CD4-positive, alpha-beta memory T cell (primary cell): ENCODE results near the gene AKAP7. TPM values are rescaled to one million over a fixed set of nuclear protein-coding genes. Genes with fewer than 3 reads are reported as not detected.
A peak's percentile ranks its signal among the peaks of the same experiment; 100 is the strongest.
"Not testable (repeated sequence)": the region's sequence is repeated elsewhere in the genome, so short reads cannot be mapped to it uniquely, and the experiment has no call there.

Experiments used
- CTCF ChIA-PET: fragments of 350-600 bp; sonication (Branson Sonifier 250); formaldehyde crosslinking; loops from one replicate; lab custom pipeline; 2021; ENCODE audit warnings: inconsistent platforms; ENCODE audit not compliant: partially characterized antibody; lab: Charles Lee
- POLR2A ChIA-PET: fragments of 350-600 bp; sonication (Branson Sonifier 250); formaldehyde crosslinking; loops from one replicate; lab custom pipeline; 2021; ENCODE audit not compliant: partially characterized antibody; lab: Charles Lee
- DNase-seq, 5 donors: peaks; one replicate each; pipeline versions ENCODE4 v3.0.0 to v3.0.0-alpha.2; 2020 to 2022; ENCODE audit warnings: mixed read lengths in 1 of 5
- H3K27ac ChIP-seq: one replicate; pipeline ENCODE4 v1.7.0; 2013; ENCODE audit warnings: low read depth, low read length
- H3K27me3 ChIP-seq: 2 replicates; pipeline ENCODE4 v1.7.0; 2013; ENCODE audit warnings: mild to moderate bottlenecking, low read length, moderate library complexity; ENCODE audit not compliant: insufficient read depth
- H3K36me3 ChIP-seq: 2 replicates; pipeline ENCODE4 v1.7.0; 2013; ENCODE audit warnings: mild to moderate bottlenecking, low read length, moderate library complexity; ENCODE audit not compliant: insufficient read depth
- H3K4me1 ChIP-seq: 2 replicates; pipeline ENCODE4 v1.7.0; 2013; ENCODE audit warnings: mild to moderate bottlenecking, low read length, moderate library complexity; ENCODE audit not compliant: insufficient read depth
- H3K4me3 ChIP-seq, 2 donors: one replicate each; pipeline ENCODE4 v1.7.0; 2013; ENCODE audit warnings: low read length in 2 of 2, mild to moderate bottlenecking in 1 of 2
- H3K9me3 ChIP-seq, 2 donors: one replicate each; pipeline ENCODE4 v1.7.0; 2013; ENCODE audit warnings: low read length in 2 of 2, control low read depth in 1 of 2; ENCODE audit not compliant: control insufficient read depth in 1 of 2
- H3K27ac Mint-ChIP-seq, 7 donors: one replicate each; pipeline ENCODE4 v1.8.0; 2020 to 2021; ENCODE audit warnings: mixed read lengths in 7 of 7, mild to moderate bottlenecking in 6 of 7, inconsistent platforms in 3 of 7, moderate library complexity in 3 of 7
- H3K27me3 Mint-ChIP-seq, 2 donors: one replicate each; pipeline ENCODE4 v1.8.0; 2020 to 2021; ENCODE audit warnings: mixed read lengths in 2 of 2
- H3K36me3 Mint-ChIP-seq, 2 donors: one replicate each; pipeline ENCODE4 v1.8.0; 2020 to 2021; ENCODE audit warnings: mixed read lengths in 2 of 2, inconsistent platforms in 1 of 2, mild to moderate bottlenecking in 1 of 2
- H3K4me1 Mint-ChIP-seq, 4 donors: one replicate each; pipeline ENCODE4 v1.8.0; 2020 to 2021; ENCODE audit warnings: mixed read lengths in 4 of 4, mild to moderate bottlenecking in 1 of 4
- H3K4me3 Mint-ChIP-seq, 8 donors: one replicate each; pipeline ENCODE4 v1.8.0; 2020 to 2021; ENCODE audit warnings: mixed read lengths in 8 of 8, mild to moderate bottlenecking in 7 of 8, moderate library complexity in 6 of 8, inconsistent platforms in 3 of 8
- H3K9me3 Mint-ChIP-seq, 8 donors: one replicate each; pipeline ENCODE4 v1.8.0; 2020 to 2021; ENCODE audit warnings: mixed read lengths in 8 of 8, mild to moderate bottlenecking in 5 of 8, inconsistent platforms in 3 of 8, moderate library complexity in 1 of 8
- intact Hi-C: fragments of 100-400 bp; cut with micrococcal nuclease; formaldehyde crosslinking; loops from one replicate; pipeline ENCODE4 v1.15.1; 2023
- polyA plus RNA-seq, 2 donors: library from polyadenylated mRNA; unstranded; fragments of 300-500 nt; fragmentation: Illumina TruSeq; gene quantifications; one replicate each; pipeline ENCODE4 v1.2.3, GENCODE V29; 2021
- total RNA-seq, 2 experiments: library from RNA; stranded (reverse); gene quantifications; one replicate each; pipeline ENCODE4 v1.2.3, GENCODE V29; 2021

Gene AKAP7
- total and polyA plus RNA-seq, 4 experiments from 2014 or later, result 14.5 to 19.0 (median 15.8) TPM

- POLR2A ChIA-PET, result no interaction called here
- H3K4me3 Mint-ChIP-seq, result no peak overlapping the region
- Histone ChIP-seq H3K36me3 (no peaks in the 10 kb centered on the region), H3K9me3 (no peaks in the 10 kb centered on the region), H3K4me1 (no peaks in the 10 kb centered on the region), H3K27me3 (no peaks in the 10 kb centered on the region), H3K27ac (no peak overlapping the region), H3K4me3 (no peak overlapping the region)
- H3K4me1 Mint-ChIP-seq, result no peaks in the 10 kb centered on the region
- CTCF ChIA-PET, result no interaction called here
- peaks cover 0 to 25% (median 12%) of the 10 kb centered on the region in 8 donors for H3K9me3 Mint-ChIP-seq
- H3K27me3 Mint-ChIP-seq, result no peaks in the 10 kb centered on the region
- DNase-seq, result no peak
- H3K36me3 Mint-ChIP-seq, result peaks cover 7 to 25% of the 10 kb centered on the region in 2 donors
- intact Hi-C loops, result no loop called here
- H3K27ac Mint-ChIP-seq, result peak overlapping the region in 1 of 7 donors; percentile 43
Measured at GRCh38 chr6:131316654-131317053, 181.4 kb downstream of the AKAP7 start.

- Mint-ChIP-seq H3K4me1 (no peaks in the 10 kb centered on the region), H3K36me3 (peaks cover 7 to 25% of the 10 kb centered on the region in 2 donors), H3K4me3 (no peak overlapping the region), H3K9me3 (peaks cover 0 to 25% (median 12%) of the 10 kb centered on the region in 8 donors), H3K27me3 (no peaks in the 10 kb centered on the region), H3K27ac (no peak overlapping the region)
- no peaks in the 10 kb centered on the region for H3K4me1 ChIP-seq
- intact Hi-C loops, result no loop called here
- DNase-seq, result no peak
- no peak overlapping the region for H3K4me3 ChIP-seq
- ChIA-PET CTCF (no interaction called here), POLR2A (no interaction called here)
- no peaks in the 10 kb centered on the region for H3K27me3 ChIP-seq
- H3K36me3 ChIP-seq, result no peaks in the 10 kb centered on the region
- no peaks in the 10 kb centered on the region for H3K9me3 ChIP-seq
- H3K27ac ChIP-seq, result no peak overlapping the region
Measured at GRCh38 chr6:131317516-131317915, 182.2 kb downstream of the AKAP7 start.

GRCh38 chr6:131321589-131321988, 186.3 kb downstream of the AKAP7 start:
- Mint-ChIP-seq H3K9me3 (peaks cover 0 to 5% (median 4%) of the 10 kb centered on the region in 8 donors), H3K4me1 (no peaks in the 10 kb centered on the region), H3K27ac (no peak overlapping the region), H3K4me3 (no peak overlapping the region), H3K27me3 (no peaks in the 10 kb centered on the region), H3K36me3 (peaks cover 2 to 13% of the 10 kb centered on the region in 2 donors)
- Histone ChIP-seq H3K4me1 (no peaks in the 10 kb centered on the region), H3K27me3 (no peaks in the 10 kb centered on the region), H3K4me3 (no peak overlapping the region), H3K27ac (no peak overlapping the region), H3K36me3 (no peaks in the 10 kb centered on the region), H3K9me3 (no peaks in the 10 kb centered on the region)
- intact Hi-C loops, result no loop called here
- ChIA-PET POLR2A (interaction anchor here (1.4 kb wide), 1 partner anchor 40 kb away, joined by 3 read pairs; no protein-coding TSS in a partner anchor), CTCF (interaction anchor here (1.1 to 1.7 kb wide), 3 partner anchors 10 to 198 kb away, joined by 3 to 4 read pairs (median 4); no protein-coding TSS in a partner anchor)
- DNase-seq, result no peak

GRCh38 chr6:131322125-131322524, 186.9 kb downstream of the AKAP7 start:
- DNase-seq, result no peak
- ChIA-PET CTCF (interaction anchor here (1.0 to 1.7 kb wide), 4 partner anchors 10 to 197 kb away, joined by 3 to 4 read pairs (median 4); no protein-coding TSS in a partner anchor), POLR2A (interaction anchor here (1.4 kb wide), 1 partner anchor 40 kb away, joined by 3 read pairs; no protein-coding TSS in a partner anchor)
- no peaks in the 10 kb centered on the region for H3K4me1 Mint-ChIP-seq
- intact Hi-C loops, result no loop called here
- no peak overlapping the region for H3K27ac ChIP-seq
- no peaks in the 10 kb centered on the region for H3K4me1 ChIP-seq
- no peaks in the 10 kb centered on the region for H3K36me3 ChIP-seq
- no peaks in the 10 kb centered on the region for H3K27me3 ChIP-seq
- H3K4me3 Mint-ChIP-seq, result no peak overlapping the region
- peaks cover 0 to 2% (median 0%) of the 10 kb centered on the region in 8 donors for H3K9me3 Mint-ChIP-seq
- peaks cover 0 to 9% of the 10 kb centered on the region in 2 donors for H3K36me3 Mint-ChIP-seq
- H3K27ac Mint-ChIP-seq, result no peak overlapping the region
- H3K9me3 ChIP-seq, result no peaks in the 10 kb centered on the region
- H3K27me3 Mint-ChIP-seq, result no peaks in the 10 kb centered on the region
- H3K4me3 ChIP-seq, result no peak overlapping the region

GRCh38 chr6:131325669-131326068, 190.4 kb downstream of the AKAP7 start:
- H3K27me3 ChIP-seq, H3K4me3 ChIP-seq, H3K9me3 ChIP-seq, H3K4me1 Mint-ChIP-seq, H3K27ac ChIP-seq, POLR2A ChIA-PET, intact Hi-C loops, H3K36me3 Mint-ChIP-seq, H3K27me3 Mint-ChIP-seq, H3K9me3 Mint-ChIP-seq, H3K4me1 ChIP-seq, CTCF ChIA-PET, H3K36me3 ChIP-seq, H3K27ac Mint-ChIP-seq, H3K4me3 Mint-ChIP-seq, DNase-seq: not testable (repeated sequence)

- DNase-seq, H3K4me3 Mint-ChIP-seq, H3K27me3 ChIP-seq, H3K9me3 ChIP-seq, H3K4me1 Mint-ChIP-seq, H3K4me1 ChIP-seq, H3K36me3 Mint-ChIP-seq, H3K27ac ChIP-seq, H3K9me3 Mint-ChIP-seq, intact Hi-C loops, H3K27me3 Mint-ChIP-seq, H3K27ac Mint-ChIP-seq, CTCF ChIA-PET, POLR2A ChIA-PET, H3K36me3 ChIP-seq, H3K4me3 ChIP-seq: not testable (repeated sequence)
Measured at GRCh38 chr6:131328727-131329126, 193.5 kb downstream of the AKAP7 start.

- H3K4me3 Mint-ChIP-seq, result no peak overlapping the region
- intact Hi-C loops, result no loop called here
- Histone ChIP-seq H3K9me3 (no peaks in the 10 kb centered on the region), H3K27ac (no peak overlapping the region), H3K4me1 (no peaks in the 10 kb centered on the region), H3K27me3 (no peaks in the 10 kb centered on the region), H3K36me3 (no peaks in the 10 kb centered on the region), H3K4me3 (no peak overlapping the region)
- H3K27me3 Mint-ChIP-seq, result no peaks in the 10 kb centered on the region
- POLR2A ChIA-PET, result no interaction called here
- DNase-seq, result no peak
- CTCF ChIA-PET, result interaction anchor here (1.1 to 1.4 kb wide), 2 partner anchors 9 to 189 kb away, joined by 3 to 4 read pairs; no protein-coding TSS in a partner anchor
- no peak overlapping the region for H3K27ac Mint-ChIP-seq
- H3K9me3 Mint-ChIP-seq, result no peaks in the 10 kb centered on the region
- no peaks in the 10 kb centered on the region for H3K36me3 Mint-ChIP-seq
- H3K4me1 Mint-ChIP-seq, result peaks cover 0 to 2% (median 0%) of the 10 kb centered on the region in 4 donors
Measured at GRCh38 chr6:131331151-131331550, 195.9 kb downstream of the AKAP7 start.
